ENCODE results near the gene CRYBA1.

- no peak for TF ChIP-seq POLR2AphosphoS5 (IDR thresholded peaks at IDR 0.05; ENCODE audit: low read depth, low read length)
- TF ChIP-seq, protein P1, sequence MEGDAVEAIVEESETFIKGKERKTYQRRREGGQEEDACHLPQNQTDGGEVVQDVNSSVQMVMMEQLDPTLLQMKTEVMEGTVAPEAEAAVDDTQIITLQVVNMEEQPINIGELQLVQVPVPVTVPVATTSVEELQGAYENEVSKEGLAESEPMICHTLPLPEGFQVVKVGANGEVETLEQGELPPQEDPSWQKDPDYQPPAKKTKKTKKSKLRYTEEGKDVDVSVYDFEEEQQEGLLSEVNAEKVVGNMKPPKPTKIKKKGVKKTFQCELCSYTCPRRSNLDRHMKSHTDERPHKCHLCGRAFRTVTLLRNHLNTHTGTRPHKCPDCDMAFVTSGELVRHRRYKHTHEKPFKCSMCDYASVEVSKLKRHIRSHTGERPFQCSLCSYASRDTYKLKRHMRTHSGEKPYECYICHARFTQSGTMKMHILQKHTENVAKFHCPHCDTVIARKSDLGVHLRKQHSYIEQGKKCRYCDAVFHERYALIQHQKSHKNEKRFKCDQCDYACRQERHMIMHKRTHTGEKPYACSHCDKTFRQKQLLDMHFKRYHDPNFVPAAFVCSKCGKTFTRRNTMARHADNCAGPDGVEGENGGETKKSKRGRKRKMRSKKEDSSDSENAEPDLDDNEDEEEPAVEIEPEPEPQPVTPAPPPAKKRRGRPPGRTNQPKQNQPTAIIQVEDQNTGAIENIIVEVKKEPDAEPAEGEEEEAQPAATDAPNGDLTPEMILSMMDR (IDR thresholded peaks at IDR 0.05 in 2 of 3, conservative IDR thresholded peaks at IDR 0.05 in 1 of 3; ENCODE audit: borderline replicate concordance in 1 of 3, insufficient read depth in 1 of 3, low read depth in 2 of 3, low read length in 2 of 3): no peak
These were observed 10.8 kb upstream of the CRYBA1 start for GRCh38 chr17:29235904-29236303.
